ENCODE data around the gene ELMO3.

DNA sequence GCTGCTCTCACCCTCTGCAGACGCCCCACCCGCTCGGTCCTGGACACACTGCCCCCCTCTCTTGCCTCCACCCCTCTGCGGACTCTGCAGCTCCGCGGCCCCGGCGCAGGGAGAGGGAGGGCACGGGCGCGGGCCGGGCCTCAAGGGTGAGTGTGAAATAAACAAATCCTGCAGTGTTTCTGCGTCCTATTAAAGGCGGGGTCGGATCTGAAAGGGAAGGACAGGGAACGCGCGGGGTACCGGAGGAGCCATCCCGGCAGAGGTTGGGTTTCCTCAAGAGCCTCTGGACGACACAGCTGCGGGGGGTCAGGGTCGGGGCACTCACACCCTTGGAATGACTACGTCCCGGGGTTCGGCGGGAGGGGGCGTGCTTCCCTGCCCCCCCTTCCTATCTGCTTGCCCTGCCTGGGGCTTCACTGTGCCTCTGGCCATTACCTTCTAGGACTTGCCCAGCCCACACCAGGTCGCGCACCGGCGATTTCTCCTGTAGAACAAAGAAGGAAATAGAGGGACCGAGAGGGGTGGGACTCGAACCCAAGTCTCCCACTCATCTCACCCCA lies 34.9 kb upstream of the ELMO3 start:
- TF ChIP-seq POLR2AphosphoS5 (IDR thresholded peaks at IDR 0.05) = no peak
- TF ChIP-seq, protein P1, sequence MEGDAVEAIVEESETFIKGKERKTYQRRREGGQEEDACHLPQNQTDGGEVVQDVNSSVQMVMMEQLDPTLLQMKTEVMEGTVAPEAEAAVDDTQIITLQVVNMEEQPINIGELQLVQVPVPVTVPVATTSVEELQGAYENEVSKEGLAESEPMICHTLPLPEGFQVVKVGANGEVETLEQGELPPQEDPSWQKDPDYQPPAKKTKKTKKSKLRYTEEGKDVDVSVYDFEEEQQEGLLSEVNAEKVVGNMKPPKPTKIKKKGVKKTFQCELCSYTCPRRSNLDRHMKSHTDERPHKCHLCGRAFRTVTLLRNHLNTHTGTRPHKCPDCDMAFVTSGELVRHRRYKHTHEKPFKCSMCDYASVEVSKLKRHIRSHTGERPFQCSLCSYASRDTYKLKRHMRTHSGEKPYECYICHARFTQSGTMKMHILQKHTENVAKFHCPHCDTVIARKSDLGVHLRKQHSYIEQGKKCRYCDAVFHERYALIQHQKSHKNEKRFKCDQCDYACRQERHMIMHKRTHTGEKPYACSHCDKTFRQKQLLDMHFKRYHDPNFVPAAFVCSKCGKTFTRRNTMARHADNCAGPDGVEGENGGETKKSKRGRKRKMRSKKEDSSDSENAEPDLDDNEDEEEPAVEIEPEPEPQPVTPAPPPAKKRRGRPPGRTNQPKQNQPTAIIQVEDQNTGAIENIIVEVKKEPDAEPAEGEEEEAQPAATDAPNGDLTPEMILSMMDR (IDR thresholded peaks at IDR 0.05) = no peak
- TF ChIP-seq POLR2A (IDR thresholded peaks at IDR 0.05) = no peak
- no peak for TF ChIP-seq EP300 (IDR thresholded peaks at IDR 0.05)

Data from upper lobe of left lung (tissue), 4 donors.